Stomach (tissue), 4 donors: ENCODE data around the gene BAG1.

Source experiments
- CTCF ChIP-seq, 7 experiments: fragments of 450-650 bp in 4 of 7; fragments of 200-600 bp in 3 of 7; sonication (generic) in 3 of 7; IDR thresholded peaks; one replicate each; pipeline ENCODE4 v1.5.1; 2016 to 2019; ENCODE audit warnings: antibody characterized with exemption in 7 of 7, control low read depth in 2 of 7, mild to moderate bottlenecking in 1 of 7
- EP300 ChIP-seq: sonication (generic); formaldehyde crosslinking; IDR thresholded peaks from one replicate; pipeline ENCODE4 v1.6.1; 2017; ENCODE audit warnings: antibody characterized with exemption
- POLR2A ChIP-seq, 4 donors: fragments of 450-650 bp; IDR thresholded peaks; one replicate each; pipeline ENCODE4 v1.6.1; 2016; ENCODE audit warnings: antibody characterized with exemption in 4 of 4, control low read depth in 2 of 4, mild to moderate bottlenecking in 1 of 4, moderate library complexity in 1 of 4
- POLR2AphosphoS5 ChIP-seq, 3 donors: sonication (generic); formaldehyde crosslinking; IDR thresholded peaks; one replicate each; pipeline ENCODE4 v1.6.1; 2016; ENCODE audit warnings: antibody characterized with exemption in 3 of 3

GRCh38 chr9:33202552-33203201 is 61.8 kb downstream of the BAG1 start:
- TF ChIP-seq POLR2AphosphoS5 (IDR thresholded peaks at IDR 0.05) (peak in 1 of 3 donors; percentile 33), POLR2A (IDR thresholded peaks at IDR 0.05) (no peak), EP300 (no peak), CTCF (IDR thresholded peaks at IDR 0.05) (no peak)
